GM19025 (cell line): ENCODE results near the gene PSG2.
"Not testable (repeated sequence)": the region's sequence is repeated elsewhere in the genome, so short reads cannot be mapped to it uniquely, and the experiment has no call there.

Experiments
- ATAC-seq: cut with Tn5 transposase; IDR thresholded peaks from one replicate; pipeline ENCODE4 v1.9.1; 2021; ENCODE audit warnings: mild to moderate bottlenecking, low read depth, moderate library complexity; ENCODE audit not compliant: unreplicated experiment

Gene PSG2

GRCh38 chr19:43083721-43084120, 1.2 kb upstream of the PSG2 start:
- not testable (repeated sequence) for ATAC-seq

- ATAC-seq: no peak
Measured at GRCh38 chr19:43078311-43078710, 4.2 kb downstream of the PSG2 start.

GRCh38 chr19:43077881-43078280, 4.6 kb downstream of the PSG2 start:
- not testable (repeated sequence) for ATAC-seq

- ATAC-seq: not testable (repeated sequence)
Measured at GRCh38 chr19:43062418-43062817, 20.1 kb downstream of the PSG2 start.

- not testable (repeated sequence) for ATAC-seq
Measured at GRCh38 chr19:43061326-43061725, 21.2 kb downstream of the PSG2 start.

GRCh38 chr19:43060254-43060653, 22.2 kb downstream of the PSG2 start:
- not testable (repeated sequence) for ATAC-seq

GRCh38 chr19:43059482-43059881, 23.0 kb downstream of the PSG2 start:
- not testable (repeated sequence) for ATAC-seq

GRCh38 chr19:43058440-43058839, 24.1 kb downstream of the PSG2 start:
- not testable (repeated sequence) for ATAC-seq

- ATAC-seq: not testable (repeated sequence)
Measured at GRCh38 chr19:43047966-43048365, 34.5 kb downstream of the PSG2 start.

GRCh38 chr19:43046578-43046977, 35.9 kb downstream of the PSG2 start:
- ATAC-seq: not testable (repeated sequence)

GRCh38 chr19:43043492-43044180, 38.9 kb downstream of the PSG2 start:
- not testable (repeated sequence) for ATAC-seq

- ATAC-seq: not testable (repeated sequence)
Measured at GRCh38 chr19:43031645-43032044, 50.9 kb downstream of the PSG2 start.

GRCh38 chr19:43028866-43029265, 53.6 kb downstream of the PSG2 start:
- no peak for ATAC-seq

GRCh38 chr19:43027985-43028384, 54.5 kb downstream of the PSG2 start:
- not testable (repeated sequence) for ATAC-seq

GRCh38 chr19:43027061-43027460, 55.4 kb downstream of the PSG2 start:
- not testable (repeated sequence) for ATAC-seq

- ATAC-seq: not testable (repeated sequence)
Measured at GRCh38 chr19:43026369-43026768, 56.1 kb downstream of the PSG2 start, which contains the start of gene PSG11. Gene PSG11 (minus strand): TSS chr19:43026469. CDS start chr19:43026372, 97 bp downstream.

GRCh38 chr19:43022098-43022497, 60.4 kb downstream of the PSG2 start:
- ATAC-seq: not testable (repeated sequence)

GRCh38 chr19:43021629-43022028, 60.9 kb downstream of the PSG2 start:
- ATAC-seq: not testable (repeated sequence)

GRCh38 chr19:43019588-43019987, 62.9 kb downstream of the PSG2 start:
- ATAC-seq: not testable (repeated sequence)
